ENCODE measurements around the gene KAT6B.
"Not testable (repeated sequence)": the region's sequence is repeated elsewhere in the genome, so short reads cannot be mapped to it uniquely, and the experiment has no call there.

Gene KAT6B

DNA sequence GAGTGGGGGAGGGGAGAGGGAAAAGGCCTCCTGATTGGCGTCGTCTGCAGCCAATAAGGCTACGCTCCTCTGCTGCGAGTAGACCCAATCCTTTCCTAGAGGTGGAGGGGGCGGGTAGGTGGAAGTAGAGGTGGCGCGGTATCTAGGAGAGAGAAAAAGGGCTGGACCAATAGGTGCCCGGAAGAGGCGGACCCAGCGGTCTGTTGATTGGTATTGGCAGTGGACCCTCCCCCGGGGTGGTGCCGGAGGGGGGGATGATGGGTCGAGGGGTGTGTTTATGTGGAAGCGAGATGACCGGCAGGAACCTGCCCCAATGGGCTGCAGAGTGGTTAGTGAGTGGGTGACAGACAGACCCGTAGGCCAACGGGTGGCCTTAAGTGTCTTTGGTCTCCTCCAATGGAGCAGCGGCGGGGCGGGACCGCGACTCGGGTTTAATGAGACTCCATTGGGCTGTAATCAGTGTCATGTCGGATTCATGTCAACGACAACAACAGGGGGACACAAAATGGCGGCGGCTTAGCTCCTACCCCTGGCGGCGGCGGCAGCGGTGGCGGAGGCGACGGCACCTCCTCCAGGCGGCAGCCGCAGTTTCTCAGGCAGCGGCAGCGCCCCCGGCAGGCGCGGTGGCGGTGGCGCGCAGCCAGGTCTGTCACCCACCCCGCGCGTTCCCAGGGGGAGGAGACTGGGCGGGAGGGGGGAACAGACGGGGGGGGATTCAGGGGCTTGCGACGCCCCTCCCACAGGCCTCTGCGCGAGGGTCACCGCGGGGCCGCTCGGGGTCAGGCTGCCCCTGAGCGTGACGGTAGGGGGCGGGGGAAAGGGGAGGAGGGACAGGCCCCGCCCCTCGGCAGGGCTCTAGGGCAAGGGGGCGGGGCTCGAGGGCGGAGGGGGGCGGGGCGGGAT, at the start of gene KAT6B:
KAT6B (plus strand) TSS at position 459 of the 903 bp plus-strand sequence. CDS start 16,258 bp downstream, outside the sequence.
- peak; percentile 98 for DNase-seq (ENCODE audit: low spot score)
- TF ChIP-seq, protein P1, sequence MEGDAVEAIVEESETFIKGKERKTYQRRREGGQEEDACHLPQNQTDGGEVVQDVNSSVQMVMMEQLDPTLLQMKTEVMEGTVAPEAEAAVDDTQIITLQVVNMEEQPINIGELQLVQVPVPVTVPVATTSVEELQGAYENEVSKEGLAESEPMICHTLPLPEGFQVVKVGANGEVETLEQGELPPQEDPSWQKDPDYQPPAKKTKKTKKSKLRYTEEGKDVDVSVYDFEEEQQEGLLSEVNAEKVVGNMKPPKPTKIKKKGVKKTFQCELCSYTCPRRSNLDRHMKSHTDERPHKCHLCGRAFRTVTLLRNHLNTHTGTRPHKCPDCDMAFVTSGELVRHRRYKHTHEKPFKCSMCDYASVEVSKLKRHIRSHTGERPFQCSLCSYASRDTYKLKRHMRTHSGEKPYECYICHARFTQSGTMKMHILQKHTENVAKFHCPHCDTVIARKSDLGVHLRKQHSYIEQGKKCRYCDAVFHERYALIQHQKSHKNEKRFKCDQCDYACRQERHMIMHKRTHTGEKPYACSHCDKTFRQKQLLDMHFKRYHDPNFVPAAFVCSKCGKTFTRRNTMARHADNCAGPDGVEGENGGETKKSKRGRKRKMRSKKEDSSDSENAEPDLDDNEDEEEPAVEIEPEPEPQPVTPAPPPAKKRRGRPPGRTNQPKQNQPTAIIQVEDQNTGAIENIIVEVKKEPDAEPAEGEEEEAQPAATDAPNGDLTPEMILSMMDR (IDR thresholded peaks at IDR 0.05; ENCODE audit: extremely low read depth, missing control alignments), result peak; percentile 16

DNA sequence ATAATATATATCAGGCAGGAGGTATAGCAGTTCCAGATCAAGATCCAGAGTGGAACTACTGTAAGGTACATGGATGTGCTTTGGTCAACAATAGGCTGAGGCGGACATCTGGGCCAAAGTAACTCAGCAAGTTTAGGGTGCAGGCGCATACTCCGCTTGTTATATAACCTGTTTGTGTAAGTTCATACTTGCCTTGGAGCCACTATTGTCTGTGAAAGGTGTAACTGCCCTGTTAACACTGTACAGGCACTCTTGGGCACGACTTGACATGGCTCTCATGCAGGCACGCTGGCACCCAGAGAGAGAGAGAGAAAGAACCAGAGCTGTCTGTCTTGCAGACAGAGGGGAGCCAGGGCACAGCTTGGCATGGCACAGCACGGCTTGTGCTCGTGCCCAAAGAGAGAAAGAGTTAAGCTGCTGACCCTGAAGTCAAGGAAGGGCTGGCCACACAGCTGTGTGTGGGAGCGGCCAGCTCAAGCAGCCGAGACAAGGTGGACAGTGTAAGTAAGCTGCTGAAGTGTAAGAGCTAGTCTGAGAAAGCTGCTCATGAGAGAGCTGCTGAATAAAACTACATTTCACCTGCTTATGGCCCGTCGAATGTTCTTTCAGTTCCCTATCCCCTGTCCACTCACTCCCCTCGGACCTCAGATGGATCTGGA, 47.8 kb upstream of the KAT6B start:
- DNase-seq (ENCODE audit: low spot score), result no peak
- TF ChIP-seq, protein P1 (IDR thresholded peaks at IDR 0.05; ENCODE audit: extremely low read depth, missing control alignments), result no peak

DNA sequence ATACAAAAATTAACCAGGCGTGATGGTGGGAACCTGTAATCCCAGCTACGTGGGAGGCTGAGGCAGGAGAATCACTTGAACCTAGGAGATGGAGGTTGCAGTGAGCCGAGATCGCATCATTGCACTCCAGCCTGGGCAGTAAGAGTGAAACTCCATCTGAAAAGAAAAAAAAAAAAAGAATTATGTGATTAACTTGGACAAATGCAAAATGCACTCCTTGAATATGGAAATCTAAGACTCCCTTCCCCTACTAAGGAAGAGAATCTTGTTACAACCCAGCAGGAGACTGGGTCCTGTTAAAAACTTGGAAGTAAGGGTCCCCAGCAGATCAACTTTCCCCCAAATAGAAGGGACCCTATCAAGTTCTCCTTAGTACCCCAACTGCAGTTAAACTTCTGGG, 44.5 kb upstream of the KAT6B start:
- not testable (repeated sequence) for DNase-seq (ENCODE audit: low spot score)

DNA sequence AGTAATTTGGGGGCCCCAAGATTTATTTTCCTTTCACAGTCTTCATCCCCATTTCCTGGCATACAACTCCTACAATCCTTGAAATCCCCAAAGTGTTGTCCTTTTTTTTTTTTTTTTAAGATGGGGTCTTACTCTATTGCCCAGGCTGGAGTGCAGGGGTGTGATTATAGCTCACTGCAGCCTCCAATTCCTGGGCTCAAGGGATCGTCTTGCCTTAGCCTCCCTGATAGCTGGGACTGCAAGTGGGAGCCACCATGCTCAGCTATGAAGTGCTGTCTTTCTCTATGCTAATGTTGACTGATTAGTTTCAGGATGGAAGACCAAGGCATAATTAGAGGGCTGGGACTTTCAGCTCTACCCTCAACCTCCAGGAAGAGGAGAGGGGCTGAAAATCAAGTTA, 41.9 kb upstream of the KAT6B start:
- TF ChIP-seq, protein P1 (IDR thresholded peaks at IDR 0.05; ENCODE audit: extremely low read depth, missing control alignments), result no peak
- no peak for DNase-seq (ENCODE audit: low spot score)

DNA sequence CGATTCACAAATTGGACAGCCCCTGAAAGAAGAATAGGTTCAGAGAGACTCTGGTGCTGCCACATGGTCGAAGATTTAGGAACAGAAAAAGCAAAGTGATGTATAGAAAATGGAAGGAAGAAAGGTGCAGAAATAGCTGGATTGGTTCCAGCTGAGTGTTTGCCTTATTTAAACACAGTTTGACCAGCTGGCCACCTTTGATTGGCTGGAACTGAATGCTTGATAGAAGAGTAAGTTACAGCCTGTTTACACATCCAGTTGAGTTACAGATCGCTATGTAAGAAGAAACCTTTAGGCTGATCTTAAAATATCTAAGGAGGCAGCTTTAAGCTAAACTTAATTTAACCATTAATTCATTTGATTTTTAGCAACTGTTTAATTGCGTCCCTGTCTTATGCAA, 40.3 kb upstream of the KAT6B start:
- no peak for DNase-seq (ENCODE audit: low spot score)
- TF ChIP-seq, protein P1 (IDR thresholded peaks at IDR 0.05; ENCODE audit: extremely low read depth, missing control alignments), result no peak

DNA sequence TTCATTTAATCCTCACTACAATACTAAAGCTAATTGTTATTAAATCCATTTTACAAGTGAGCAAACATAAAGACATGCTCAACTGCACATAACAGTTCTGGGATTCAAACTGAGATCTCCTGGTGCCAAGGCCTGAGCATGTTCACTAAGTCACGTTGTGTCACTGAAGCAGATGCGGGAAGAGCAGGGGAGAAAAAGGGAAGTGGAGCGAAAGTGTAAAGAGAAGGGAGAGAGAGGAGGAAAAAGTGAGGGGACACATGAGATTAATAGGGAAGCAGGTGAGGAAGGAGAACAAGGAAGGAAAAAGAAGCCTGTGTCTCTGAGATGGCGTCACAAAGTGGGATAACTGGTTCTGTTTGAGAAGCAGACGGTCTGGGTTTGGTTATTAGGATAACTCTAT, 38.9 kb upstream of the KAT6B start:
- no peak for DNase-seq (ENCODE audit: low spot score)
- TF ChIP-seq, protein P1 (IDR thresholded peaks at IDR 0.05; ENCODE audit: extremely low read depth, missing control alignments), result no peak

DNA sequence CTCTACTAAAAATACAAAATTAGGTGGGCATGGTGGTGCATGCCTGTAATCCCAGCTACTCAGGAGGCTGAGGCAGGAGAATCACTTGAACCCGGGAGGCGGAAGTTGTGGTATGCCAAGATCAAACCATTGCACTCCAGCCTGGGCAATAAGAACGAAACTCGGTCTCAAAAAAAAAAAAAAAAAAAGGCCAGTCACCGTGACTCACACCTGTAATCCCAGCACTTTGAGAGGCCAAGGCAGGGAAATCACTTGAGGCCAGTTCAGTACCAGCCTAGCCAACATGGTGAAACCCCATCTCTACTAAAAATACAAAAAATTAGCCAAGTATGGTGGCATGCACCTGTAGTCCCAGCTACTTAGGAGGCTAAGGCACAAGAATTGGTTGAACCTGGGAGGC, 34.4 kb upstream of the KAT6B start:
- not testable (repeated sequence) for DNase-seq (ENCODE audit: low spot score)

DNA sequence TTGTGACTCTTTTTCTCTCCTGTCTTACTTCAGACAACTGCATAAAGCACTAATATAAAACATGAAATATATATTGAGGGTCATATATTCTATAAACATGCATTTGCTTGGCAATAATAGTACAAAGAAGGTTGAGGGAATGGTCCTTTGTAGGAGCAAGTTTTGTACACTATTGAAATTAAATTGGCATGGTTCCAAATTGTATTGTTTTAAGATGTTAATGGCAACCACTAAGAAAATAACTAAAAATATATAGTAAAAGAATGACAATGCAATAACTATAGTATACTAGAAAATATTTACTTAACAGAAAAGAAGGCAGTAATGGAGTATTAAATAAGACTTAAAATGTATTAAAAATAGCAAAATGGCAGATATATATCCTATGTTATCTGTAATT, 33.7 kb upstream of the KAT6B start:
- TF ChIP-seq, protein P1 (IDR thresholded peaks at IDR 0.05; ENCODE audit: extremely low read depth, missing control alignments), result no peak
- no peak for DNase-seq (ENCODE audit: low spot score)

DNA sequence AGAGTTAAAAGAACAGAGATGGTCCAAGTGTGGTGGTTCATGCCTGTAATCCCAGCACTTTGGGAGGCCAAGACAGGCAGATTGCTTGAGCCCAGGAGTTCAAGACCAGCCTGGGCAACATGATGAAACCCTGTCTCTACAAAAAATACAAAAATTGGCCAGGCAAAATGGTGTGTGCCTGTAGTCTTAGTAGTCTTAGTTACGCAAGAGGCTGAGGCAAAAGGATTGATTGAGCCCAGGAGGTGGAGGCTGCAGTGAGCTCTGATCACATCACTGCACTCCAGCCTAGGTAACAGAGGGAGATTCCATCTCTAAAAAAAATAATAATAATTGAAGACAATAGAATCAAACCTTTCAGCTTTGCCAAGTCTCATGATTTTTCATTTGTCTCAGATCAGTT, 33.2 kb upstream of the KAT6B start:
- DNase-seq (ENCODE audit: low spot score), result not testable (repeated sequence)

Data from GM20000 (cell line).